GM19438 (cell line): ENCODE measurements around the gene NUDT17.

Experiments
- ATAC-seq: cut with Tn5 transposase; IDR thresholded peaks from one replicate; pipeline ENCODE4 v1.9.1; 2021; ENCODE audit warnings: low read depth; ENCODE audit not compliant: unreplicated experiment

Gene NUDT17

GRCh38 chr1:145887631-145888030, 42.2 kb downstream of the NUDT17 start:
- no peak for ATAC-seq

GRCh38 chr1:145889722-145890121, 44.3 kb downstream of the NUDT17 start:
- no peak for ATAC-seq

- ATAC-seq = no peak
These were observed 45.7 kb downstream of the NUDT17 start for GRCh38 chr1:145891143-145891542.

- no peak for ATAC-seq
These were observed 46.4 kb downstream of the NUDT17 start for GRCh38 chr1:145891587-145892485.

- ATAC-seq = no peak
These were observed 47.2 kb downstream of the NUDT17 start for GRCh38 chr1:145892486-145893087.

DNA sequence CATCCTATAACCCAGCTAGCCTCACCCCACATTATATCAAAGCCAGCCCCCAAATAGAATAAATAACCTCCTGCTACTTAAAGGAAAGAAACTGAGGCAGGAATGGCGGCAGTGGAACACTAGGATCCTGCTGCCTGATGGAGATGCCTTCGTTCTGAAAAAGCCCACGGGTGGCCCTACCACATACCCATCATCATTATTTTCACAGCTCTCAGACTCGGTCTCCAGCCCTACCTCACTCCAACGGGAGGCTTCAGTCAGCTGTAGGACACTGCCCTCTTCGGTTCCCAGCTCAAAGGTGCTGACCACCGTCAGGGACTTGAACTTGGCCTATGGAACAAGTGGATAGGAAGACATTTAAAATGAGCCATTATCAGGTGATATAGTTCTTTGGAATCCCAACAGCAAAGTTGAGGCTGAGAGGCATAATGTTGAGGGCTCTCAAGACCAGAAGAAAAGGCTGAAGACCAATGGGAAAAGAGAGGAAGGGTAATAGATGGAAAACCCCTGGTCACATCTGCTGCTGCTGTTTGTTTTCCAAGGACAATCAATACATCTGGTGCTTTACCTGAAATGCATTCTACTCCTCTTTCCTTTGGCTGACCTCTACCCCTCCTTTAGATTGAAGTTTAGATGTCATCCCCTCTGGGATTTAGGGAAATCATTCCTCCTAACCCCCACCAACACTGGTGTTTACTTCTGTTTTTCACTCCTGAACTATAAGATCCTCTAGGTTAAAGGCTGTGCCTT, 48.1 kb downstream of the NUDT17 start:
- no peak for ATAC-seq

DNA sequence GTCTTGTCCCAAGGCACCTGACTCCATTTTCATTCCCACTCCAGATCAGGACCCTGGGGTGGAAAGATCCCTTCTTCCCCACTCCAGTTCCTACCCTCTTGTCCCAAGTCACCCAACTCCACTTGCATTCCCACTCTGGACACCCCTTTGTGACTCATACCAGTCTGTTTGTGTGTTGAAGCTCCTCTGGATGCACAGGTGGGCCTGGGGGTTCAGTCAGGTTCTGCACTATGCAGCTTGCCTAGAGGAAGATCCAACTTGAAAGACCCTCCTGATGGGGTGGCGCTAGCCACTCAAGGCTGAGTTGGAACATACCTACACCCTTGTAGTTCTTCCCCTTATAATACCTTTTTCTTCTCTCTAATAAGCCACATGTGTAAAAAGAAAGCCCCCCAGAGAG, 50.0 kb downstream of the NUDT17 start:
- ATAC-seq = no peak

- ATAC-seq = no peak
These were observed 52.5 kb downstream of the NUDT17 start for GRCh38 chr1:145897969-145898368.
